Neural crest cell (in vitro differentiated cells): ENCODE data around the gene CLDN14. TPM values are rescaled to one million over a fixed set of nuclear protein-coding genes. Genes with fewer than 3 reads are reported as not detected.

Experiments
- DNase-seq: peaks from one replicate; pipeline ENCODE4 v3.0.0; 2021; ENCODE audit warnings: low read depth, mixed read lengths, low spot score
- H3K27ac Mint-ChIP-seq: one replicate; pipeline ENCODE4 v1.8.0; 2021; ENCODE audit warnings: mild to moderate bottlenecking, mixed read lengths; ENCODE audit not compliant: unreplicated experiment
- H3K27me3 Mint-ChIP-seq: 2 replicates; pipeline ENCODE4 v1.8.0; 2021; ENCODE audit warnings: low read depth, mild to moderate bottlenecking, mixed read lengths
- H3K36me3 Mint-ChIP-seq: 2 replicates; pipeline ENCODE4 v1.8.0; 2021; ENCODE audit warnings: low read depth, mild to moderate bottlenecking, mixed read lengths
- H3K4me1 Mint-ChIP-seq: 2 replicates; pipeline ENCODE4 v1.8.0; 2021; ENCODE audit warnings: mixed read lengths
- H3K4me3 Mint-ChIP-seq: one replicate; pipeline ENCODE4 v1.8.0; 2021; ENCODE audit warnings: mild to moderate bottlenecking, mixed read lengths
- H3K9me3 Mint-ChIP-seq: 2 replicates; pipeline ENCODE4 v1.8.0; 2021; ENCODE audit warnings: mixed read lengths
- CTCF ChIP-seq: fragments of 200-600 bp; sonication (generic); conservative IDR thresholded peaks from 2 replicates; pipeline ENCODE4 v1.5.0; 2021; ENCODE audit warnings: antibody characterized with exemption, mild to moderate bottlenecking
- long read RNA-seq: library from polyadenylated mRNA; unstranded; transcript quantifications from one replicate; pipeline ENCODE4 v2.0.0, GENCODE V29; 2020
- total RNA-seq: library from RNA; stranded (reverse); gene quantifications from 2 replicates; pipeline ENCODE4 v1.2.1, GENCODE V29; 2021

CLDN14 gene
- not detected in 2 replicates for total RNA-seq
- long read RNA-seq: 0 reads

GRCh38 chr21:36479415-36480402, at the start of gene CLDN14:
Gene CLDN14 (minus strand): TSS chr21:36480122. CDS start chr21:36461695, 18,427 bp downstream.
- peaks cover 2% of the 10 kb centered on the region for H3K9me3 Mint-ChIP-seq
- TF ChIP-seq CTCF: no peak
- DNase-seq: no peak
- H3K27me3 Mint-ChIP-seq: no peaks in the 10 kb centered on the region
- H3K36me3 Mint-ChIP-seq: no peaks in the 10 kb centered on the region
- H3K27ac Mint-ChIP-seq: no peak within 1 kb of the TSS
- no peak within 1 kb of the TSS for H3K4me3 Mint-ChIP-seq
- H3K4me1 Mint-ChIP-seq: peaks cover 12% of the 10 kb centered on the region

- DNase-seq: no peak
- TF ChIP-seq CTCF: no peak
- no peak overlapping the region for H3K27ac Mint-ChIP-seq
- H3K9me3 Mint-ChIP-seq: no peaks in the 10 kb centered on the region
- H3K36me3 Mint-ChIP-seq: no peaks in the 10 kb centered on the region
- no peak overlapping the region for H3K4me3 Mint-ChIP-seq
- no peaks in the 10 kb centered on the region for H3K4me1 Mint-ChIP-seq
- H3K27me3 Mint-ChIP-seq: peaks cover 9% of the 10 kb centered on the region
Observed at GRCh38 chr21:36528716-36529115, 48.8 kb upstream of the CLDN14 start.

- no peaks in the 10 kb centered on the region for H3K4me1 Mint-ChIP-seq
- no peaks in the 10 kb centered on the region for H3K9me3 Mint-ChIP-seq
- H3K4me3 Mint-ChIP-seq: no peak overlapping the region
- no peak overlapping the region for H3K27ac Mint-ChIP-seq
- peaks cover 9% of the 10 kb centered on the region for H3K27me3 Mint-ChIP-seq
- TF ChIP-seq CTCF: no peak
- DNase-seq: no peak
- H3K36me3 Mint-ChIP-seq: no peaks in the 10 kb centered on the region
Observed at GRCh38 chr21:36527317-36527716, 47.4 kb upstream of the CLDN14 start.

- Mint-ChIP-seq H3K36me3 (no peaks in the 10 kb centered on the region), H3K4me1 (no peaks in the 10 kb centered on the region), H3K27me3 (peaks cover 9% of the 10 kb centered on the region), H3K9me3 (no peaks in the 10 kb centered on the region), H3K27ac (no peak overlapping the region), H3K4me3 (no peak overlapping the region)
- DNase-seq: no peak
- TF ChIP-seq CTCF: no peak
Observed at GRCh38 chr21:36526104-36526503, 46.2 kb upstream of the CLDN14 start.

- Mint-ChIP-seq H3K27me3 (peaks cover 6% of the 10 kb centered on the region), H3K4me3 (no peak overlapping the region), H3K27ac (no peak overlapping the region), H3K9me3 (no peaks in the 10 kb centered on the region), H3K4me1 (no peaks in the 10 kb centered on the region), H3K36me3 (no peaks in the 10 kb centered on the region)
- no peak for TF ChIP-seq CTCF
- no peak for DNase-seq
Observed at GRCh38 chr21:36524477-36524876, 44.6 kb upstream of the CLDN14 start.
